HepG2 (cell line): ENCODE data around the gene SMAD7. TPM values are rescaled to one million over a fixed set of nuclear protein-coding genes. Genes with fewer than 3 reads are reported as not detected.

ENCODE experiments used
- ATAC-seq: fragments of 200-7000 bp; cut with Tn5 transposase; 3 replicates; pipeline ENCODE4 v1.9.1; 2020; ENCODE audit warnings: mild to moderate bottlenecking, moderate library complexity
- BruUV-seq: library from RNA; stranded (reverse); fragments of 400-500 nt; replicated peaks from 2 replicates; lab custom pipeline; 2021; lab: Mats Ljungman, UMichigan
- CTCF ChIA-PET: fragments of 300-600 bp; formaldehyde crosslinking; extraction: SDS; loops from one replicate; lab custom pipeline; 2021; ENCODE audit warnings: low total read pairs, inconsistent platforms, low intra/inter-chr PET ratio; lab: Yijun Ruan, JAX
- POLR2A ChIA-PET: fragments of 350-600 bp; sonication (Branson Sonifier 250); formaldehyde crosslinking; loops from one replicate; lab custom pipeline; 2020; ENCODE audit warnings: antibody characterized with exemption, inconsistent platforms; lab: Yijun Ruan, JAX
- DNase-seq: peaks from one replicate; pipeline ENCODE4 v3.0.0-alpha.2; 2015; ENCODE audit warnings: low spot score
- FAIRE-seq: peaks from 3 replicates; lab custom pipeline; 2011; peaks lifted over from hg19 to GRCh38; lab: Jason Lieb, UNC
- H2AFZ ChIP-seq: one replicate; pipeline ENCODE4 v1.6.1; 2011; ENCODE audit warnings: low read length, inconsistent platforms
- H3K27ac ChIP-seq: fragments of 300-600 bp; 3 replicates; pipeline ENCODE4 v1.8.0; 2011; ENCODE audit warnings: mixed run types, mild to moderate bottlenecking, mixed read lengths, low read length, inconsistent platforms; ENCODE audit not compliant: insufficient read depth; ENCODE audit errors: extremely low read length
- H3K27me3 ChIP-seq, 2 experiments: fragments of 200-600 bp in 1 of 2; 2 replicates in 1 of 2; 3 replicates in 1 of 2; pipeline versions ENCODE4 v1.6.0 to v1.8.0; 2011; ENCODE audit warnings: low read length in 2 of 2, mild to moderate bottlenecking in 2 of 2, moderate library complexity in 2 of 2, inconsistent platforms in 1 of 2; ENCODE audit not compliant: insufficient read depth in 2 of 2, control insufficient read depth in 1 of 2
- H3K36me3 ChIP-seq, 2 experiments: fragments of 200-600 bp in 1 of 2; replicated peaks in 1 of 2; 2 replicates in 1 of 2; 3 replicates in 1 of 2; pipeline versions ENCODE4 v1.5.1 to v1.8.0; 2011; ENCODE audit warnings: low read length in 2 of 2, inconsistent platforms in 1 of 2; ENCODE audit not compliant: insufficient read depth in 2 of 2, control insufficient read depth in 1 of 2
- H3K4me1 ChIP-seq: 2 replicates; pipeline ENCODE4 v1.5.1; 2012; ENCODE audit warnings: low read length, inconsistent platforms; ENCODE audit not compliant: insufficient read depth
- H3K4me2 ChIP-seq: 2 replicates; pipeline ENCODE4 v1.6.0; 2011; ENCODE audit warnings: low read depth, low read length, inconsistent platforms
- H3K4me3 ChIP-seq, 3 experiments: fragments of 200-600 bp in 1 of 3; sonication (generic), shearing (Covaris generic) in 1 of 3; replicated peaks in 1 of 3; 2 replicates each; pipeline ENCODE4 v1.5.1; 2011 to 2016; ENCODE audit warnings: low read length in 3 of 3, inconsistent platforms in 2 of 3, low read depth in 2 of 3, mild to moderate bottlenecking in 2 of 3, control low read depth in 1 of 3, mixed read lengths in 1 of 3; ENCODE audit not compliant: insufficient read depth in 1 of 3
- H3K79me2 ChIP-seq: one replicate; pipeline ENCODE4 v1.6.1; 2011; ENCODE audit warnings: low read length, inconsistent platforms; ENCODE audit not compliant: insufficient read depth
- H3K9ac ChIP-seq: 2 replicates; pipeline ENCODE4 v1.6.0; 2011; ENCODE audit warnings: mild to moderate bottlenecking, low read depth, low read length, inconsistent platforms; ENCODE audit not compliant: insufficient read depth
- H3K9me3 ChIP-seq: 2 replicates; pipeline ENCODE4 v1.5.1; 2012; ENCODE audit warnings: mild to moderate bottlenecking, low read length
- H4K20me1 ChIP-seq: 2 replicates; pipeline ENCODE4 v1.6.0; 2011; ENCODE audit warnings: inconsistent platforms, mild to moderate bottlenecking, low read length, moderate library complexity; ENCODE audit not compliant: insufficient read depth
- HNRNPH1 ChIP-seq: fragments of 200-400 bp; formaldehyde crosslinking; optimal IDR thresholded peaks from 2 replicates; pipeline ENCODE3; 2017; ENCODE audit warnings: mild to moderate bottlenecking, low read depth, low read length
- ZNF7 ChIP-seq: IDR thresholded peaks from 2 replicates; pipeline ENCODE4 v1.6.1; 2016; ENCODE audit warnings: missing biosample characterization, missing genetic modification reagents
- ZZZ3 ChIP-seq: sonication (generic); formaldehyde crosslinking; IDR thresholded peaks from 2 replicates; pipeline ENCODE4 v1.4.0; 2020; ENCODE audit warnings: missing genetic modification reagents, mild to moderate bottlenecking, borderline replicate concordance
- WGBS: methylation state at CpG from one replicate; pipeline ENCODE4 v1.1.6; 2017; ENCODE audit warnings: low lambda C conversion rate; 5-methylcytosine and 5-hydroxymethylcytosine counted together
- in situ Hi-C: cut with HindIII; loops from 2 replicates; pipeline ENCODE4 v1.10.0; 2017; ENCODE audit warnings: low pct_unique_long_range_greater_than_20kb; ENCODE audit not compliant: extremely low pct_ligation_motif_present
- intact Hi-C: fragments of 100-400 bp; cut with micrococcal nuclease; formaldehyde crosslinking; loops from one replicate; pipeline ENCODE4 v1.10.0; 2022; ENCODE audit not compliant: unreplicated experiment
- polyA plus RNA-seq, 8 experiments: library from polyadenylated mRNA; depleted of rRNA in 3 of 8; stranded (reverse) in 7 of 8; unstranded in 1 of 8; fragments of >200 nt; fragmentation: Illumina TruSeq in 4 of 8; extraction: Trizol in 4 of 8; gene quantifications; 2 replicates each; pipeline versions ENCODE4 v1.2.1 to v1.2.3, GENCODE V29; 2011 to 2016; ENCODE audit warnings: low read depth in 4 of 8, missing spikeins in 1 of 8, mixed read lengths in 1 of 8; ENCODE audit not compliant: insufficient read depth in 1 of 8
- total RNA-seq, 5 experiments: library from RNA; depleted of rRNA; stranded (reverse); fragments of >200 nt; fragmentation: Illumina TruSeq; extraction: Trizol; gene quantifications; 2 replicates each; pipeline ENCODE4 v1.2.3, GENCODE V29; 2016; ENCODE audit warnings: low read depth in 1 of 5
- TF ChIP-seq, protein P1 (sequence below): sonication (generic); formaldehyde crosslinking; IDR thresholded peaks from 2 replicates; pipeline ENCODE4 v1.4.0; 2020; ENCODE audit warnings: missing genetic modification reagents
- TF ChIP-seq, protein P2 (sequence below): sonication (generic); formaldehyde crosslinking; IDR thresholded peaks from 2 replicates; pipeline ENCODE4 v1.5.1; 2020; ENCODE audit warnings: mild to moderate bottlenecking, missing genetic modification reagents, moderate library complexity

SMAD7 gene
- total and polyA plus RNA-seq, 2 of the 13 experiments (the other 11 are each of a cell fraction or from before 2014, with no cell fraction given): 17.4 to 24.7 TPM

DNA sequence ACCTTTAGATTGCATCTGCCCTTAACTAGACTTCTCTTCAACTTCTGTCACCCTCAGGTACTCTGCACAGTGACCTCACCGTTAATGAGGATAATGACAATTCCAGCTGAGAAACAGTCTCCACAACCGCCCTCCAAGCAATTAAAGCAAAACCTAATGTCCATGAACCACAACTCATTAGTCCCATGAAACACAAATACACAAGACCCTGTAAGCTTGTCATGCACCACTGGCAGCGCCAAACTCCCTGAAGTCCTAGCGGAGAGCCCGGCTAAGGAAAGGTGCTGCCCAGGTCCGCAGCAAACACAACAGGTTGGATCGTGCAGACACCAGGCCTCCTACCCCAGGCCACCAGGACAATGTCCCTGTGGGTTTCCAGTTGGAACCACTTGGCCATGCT is 7.4 kb downstream of the SMAD7 start:
- peak overlapping the region; percentile 28 to 53 (median 32); a peak in 5 of 6 replicates for H3K4me3 ChIP-seq
- peaks cover 72% of the 10 kb centered on the region for H4K20me1 ChIP-seq
- in situ Hi-C loops: no loop called here
- H3K27ac ChIP-seq: peak overlapping the region; percentile 74
- BruUV-seq: no TSS peak
- intact Hi-C loops: loop anchor here (5.0 to 10.0 kb wide), 2 partner anchors 39 to 291 kb away; no protein-coding TSS in a partner anchor
- H3K27me3 ChIP-seq: no peaks in the 10 kb centered on the region
- FAIRE-seq (no peak), ATAC-seq (no peak; the same call in 2 of the 3 replicates), DNase-seq (no peak)
- TF ChIP-seq ZZZ3 (CRISPR knock-in tag): no peak
- TF ChIP-seq, protein P1, sequence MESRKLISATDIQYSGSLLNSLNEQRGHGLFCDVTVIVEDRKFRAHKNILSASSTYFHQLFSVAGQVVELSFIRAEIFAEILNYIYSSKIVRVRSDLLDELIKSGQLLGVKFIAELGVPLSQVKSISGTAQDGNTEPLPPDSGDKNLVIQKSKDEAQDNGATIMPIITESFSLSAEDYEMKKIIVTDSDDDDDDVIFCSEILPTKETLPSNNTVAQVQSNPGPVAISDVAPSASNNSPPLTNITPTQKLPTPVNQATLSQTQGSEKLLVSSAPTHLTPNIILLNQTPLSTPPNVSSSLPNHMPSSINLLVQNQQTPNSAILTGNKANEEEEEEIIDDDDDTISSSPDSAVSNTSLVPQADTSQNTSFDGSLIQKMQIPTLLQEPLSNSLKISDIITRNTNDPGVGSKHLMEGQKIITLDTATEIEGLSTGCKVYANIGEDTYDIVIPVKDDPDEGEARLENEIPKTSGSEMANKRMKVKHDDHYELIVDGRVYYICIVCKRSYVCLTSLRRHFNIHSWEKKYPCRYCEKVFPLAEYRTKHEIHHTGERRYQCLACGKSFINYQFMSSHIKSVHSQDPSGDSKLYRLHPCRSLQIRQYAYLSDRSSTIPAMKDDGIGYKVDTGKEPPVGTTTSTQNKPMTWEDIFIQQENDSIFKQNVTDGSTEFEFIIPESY: peak; percentile 39; the same call in 1 of the 2 replicates
- TF ChIP-seq HNRNPH1: no peak
- no peak for TF ChIP-seq ZNF7 (CRISPR knock-in tag)
- TF ChIP-seq, protein P2, sequence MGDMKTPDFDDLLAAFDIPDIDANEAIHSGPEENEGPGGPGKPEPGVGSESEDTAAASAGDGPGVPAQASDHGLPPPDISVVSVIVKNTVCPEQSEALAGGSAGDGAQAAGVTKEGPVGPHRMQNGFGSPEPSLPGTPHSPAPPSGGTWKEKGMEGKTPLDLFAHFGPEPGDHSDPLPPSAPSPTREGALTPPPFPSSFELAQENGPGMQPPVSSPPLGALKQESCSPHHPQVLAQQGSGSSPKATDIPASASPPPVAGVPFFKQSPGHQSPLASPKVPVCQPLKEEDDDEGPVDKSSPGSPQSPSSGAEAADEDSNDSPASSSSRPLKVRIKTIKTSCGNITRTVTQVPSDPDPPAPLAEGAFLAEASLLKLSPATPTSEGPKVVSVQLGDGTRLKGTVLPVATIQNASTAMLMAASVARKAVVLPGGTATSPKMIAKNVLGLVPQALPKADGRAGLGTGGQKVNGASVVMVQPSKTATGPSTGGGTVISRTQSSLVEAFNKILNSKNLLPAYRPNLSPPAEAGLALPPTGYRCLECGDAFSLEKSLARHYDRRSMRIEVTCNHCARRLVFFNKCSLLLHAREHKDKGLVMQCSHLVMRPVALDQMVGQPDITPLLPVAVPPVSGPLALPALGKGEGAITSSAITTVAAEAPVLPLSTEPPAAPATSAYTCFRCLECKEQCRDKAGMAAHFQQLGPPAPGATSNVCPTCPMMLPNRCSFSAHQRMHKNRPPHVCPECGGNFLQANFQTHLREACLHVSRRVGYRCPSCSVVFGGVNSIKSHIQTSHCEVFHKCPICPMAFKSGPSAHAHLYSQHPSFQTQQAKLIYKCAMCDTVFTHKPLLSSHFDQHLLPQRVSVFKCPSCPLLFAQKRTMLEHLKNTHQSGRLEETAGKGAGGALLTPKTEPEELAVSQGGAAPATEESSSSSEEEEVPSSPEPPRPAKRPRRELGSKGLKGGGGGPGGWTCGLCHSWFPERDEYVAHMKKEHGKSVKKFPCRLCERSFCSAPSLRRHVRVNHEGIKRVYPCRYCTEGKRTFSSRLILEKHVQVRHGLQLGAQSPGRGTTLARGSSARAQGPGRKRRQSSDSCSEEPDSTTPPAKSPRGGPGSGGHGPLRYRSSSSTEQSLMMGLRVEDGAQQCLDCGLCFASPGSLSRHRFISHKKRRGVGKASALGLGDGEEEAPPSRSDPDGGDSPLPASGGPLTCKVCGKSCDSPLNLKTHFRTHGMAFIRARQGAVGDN (CRISPR knock-in tag): peak; percentile 24; the same call in 1 of the 2 replicates
- peaks cover 93% of the 10 kb centered on the region for H3K4me1 ChIP-seq
- peak overlapping the region; percentile 43 for H3K9ac ChIP-seq
- no peaks in the 10 kb centered on the region for H3K9me3 ChIP-seq
- H3K36me3 ChIP-seq: peaks cover 9 to 32% of the 10 kb centered on the region in 2 experiments
- ChIA-PET CTCF (no interaction called here), POLR2A (no interaction called here)
- H3K79me2 ChIP-seq: peaks cover 99% of the 10 kb centered on the region
- H3K4me2 ChIP-seq: peak overlapping the region; percentile 99
- no peak overlapping the region for H2AFZ ChIP-seq
- WGBS: 45% methylated on average over 7 of the region's 7 CpGs
